Right hindlimb (tissue), 1 donor: ENCODE results near the gene SNX17.
"Not testable (repeated sequence)": the region's sequence is repeated elsewhere in the genome, so short reads cannot be mapped to it uniquely, and the experiment has no call there.

Source experiments
- DNase-seq: peaks from one replicate; pipeline ENCODE4 v3.0.0-alpha.2; 2018

Gene SNX17

DNA sequence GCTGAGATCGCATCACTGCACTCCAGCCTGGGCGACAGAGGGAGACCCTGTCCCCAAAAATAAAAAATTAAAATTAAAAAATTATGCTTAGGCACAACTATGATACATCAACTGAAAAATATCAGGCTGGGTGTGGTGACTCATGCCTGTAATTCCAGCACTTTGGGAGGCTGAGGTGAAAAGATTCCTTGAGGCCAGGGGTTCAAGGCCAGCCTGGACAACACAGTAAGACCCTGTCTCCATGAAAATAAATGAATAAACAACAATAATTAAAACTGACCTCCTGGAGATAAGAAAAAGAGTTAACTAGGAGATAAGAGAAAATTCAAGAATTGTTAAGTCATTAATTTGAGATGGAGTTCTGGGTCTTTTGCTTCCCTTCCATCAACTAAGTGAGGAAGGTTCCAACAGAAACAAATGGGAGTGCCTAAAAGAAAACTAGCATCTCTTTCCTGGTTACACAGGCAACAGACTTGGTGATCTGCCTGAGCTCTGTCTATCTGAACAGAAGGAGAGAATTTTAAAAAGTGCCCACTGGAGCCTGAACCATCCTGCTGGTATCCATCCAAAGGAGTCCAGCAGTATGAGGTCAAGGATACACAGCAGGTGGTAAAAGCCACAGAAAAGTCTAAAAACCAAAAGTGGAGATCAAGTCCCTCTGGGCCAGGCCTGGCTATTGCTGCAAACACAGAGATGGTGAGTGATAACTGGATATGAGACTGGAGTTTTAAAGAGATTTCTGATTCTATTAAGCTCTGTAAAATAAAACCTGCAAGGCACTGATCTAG lies 30.1 kb downstream of the SNX17 start:
- DNase-seq, result no peak

DNA sequence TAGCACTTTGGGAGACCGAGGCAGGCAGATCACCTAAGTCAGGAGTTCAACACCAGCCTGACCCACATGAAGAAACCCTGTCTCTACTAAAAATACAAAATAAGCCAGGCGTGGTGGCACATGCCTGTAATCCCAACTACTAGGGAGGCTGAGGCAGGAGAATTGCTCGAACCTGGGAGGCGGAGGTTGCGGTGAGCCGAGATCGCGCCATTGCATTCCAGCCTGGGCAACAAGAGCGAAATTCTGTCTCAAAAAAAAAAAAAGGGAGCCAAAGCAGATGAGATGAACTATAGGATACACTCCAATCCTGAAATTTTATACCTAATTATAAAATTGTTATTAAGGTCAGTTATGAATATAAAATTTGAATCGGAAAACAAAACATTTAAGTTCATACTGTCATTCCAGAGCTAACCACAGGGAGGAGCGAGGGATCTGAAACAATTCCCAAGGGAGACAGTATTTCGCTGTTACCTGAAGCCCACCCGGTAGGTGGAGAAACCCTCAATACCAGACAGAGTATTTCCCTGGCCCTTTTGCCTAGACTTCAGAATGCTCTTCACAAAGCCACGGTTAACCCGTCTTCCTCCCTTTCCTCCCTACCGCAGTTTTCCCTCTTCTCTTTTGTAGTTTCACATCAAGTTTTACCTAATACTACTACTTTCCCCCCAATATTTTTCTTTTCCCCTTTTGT lies 37.5 kb downstream of the SNX17 start:
- DNase-seq, result peak; percentile 26

DNA sequence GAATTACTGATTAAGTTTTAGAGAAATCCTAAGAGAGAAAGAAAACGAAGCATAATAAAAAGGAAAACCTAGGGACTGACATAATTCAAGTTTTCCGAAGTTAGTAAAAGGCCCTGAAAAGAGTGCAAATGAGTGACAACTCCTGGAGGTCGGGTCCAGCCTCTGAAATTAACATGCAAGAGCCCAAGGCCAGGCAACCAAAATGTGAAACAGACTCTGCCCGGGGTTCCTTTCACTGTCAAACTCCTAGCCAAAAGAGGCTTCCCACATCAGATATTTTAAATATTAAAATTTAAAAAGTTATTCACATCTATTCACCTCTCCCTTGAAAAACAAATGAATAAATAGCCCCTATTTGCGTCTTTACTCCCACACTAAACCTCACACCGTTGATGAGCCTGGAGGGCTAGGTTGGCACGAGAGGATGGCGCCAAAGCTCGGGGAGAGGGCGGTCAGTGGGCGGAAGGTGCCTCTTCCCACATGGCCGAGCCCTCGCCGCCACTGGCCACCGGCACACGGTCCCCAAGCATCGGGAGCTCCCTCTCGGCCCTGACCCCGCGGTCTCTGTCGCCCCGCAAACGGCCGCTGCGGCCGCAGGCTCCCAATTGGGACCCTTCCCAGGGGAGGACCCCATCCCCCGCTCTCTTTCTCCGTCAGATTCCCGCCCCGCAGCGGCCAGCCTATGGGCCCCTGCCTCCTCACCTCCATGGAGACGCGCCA lies 38.3 kb downstream of the SNX17 start:
- DNase-seq, result no peak

DNA sequence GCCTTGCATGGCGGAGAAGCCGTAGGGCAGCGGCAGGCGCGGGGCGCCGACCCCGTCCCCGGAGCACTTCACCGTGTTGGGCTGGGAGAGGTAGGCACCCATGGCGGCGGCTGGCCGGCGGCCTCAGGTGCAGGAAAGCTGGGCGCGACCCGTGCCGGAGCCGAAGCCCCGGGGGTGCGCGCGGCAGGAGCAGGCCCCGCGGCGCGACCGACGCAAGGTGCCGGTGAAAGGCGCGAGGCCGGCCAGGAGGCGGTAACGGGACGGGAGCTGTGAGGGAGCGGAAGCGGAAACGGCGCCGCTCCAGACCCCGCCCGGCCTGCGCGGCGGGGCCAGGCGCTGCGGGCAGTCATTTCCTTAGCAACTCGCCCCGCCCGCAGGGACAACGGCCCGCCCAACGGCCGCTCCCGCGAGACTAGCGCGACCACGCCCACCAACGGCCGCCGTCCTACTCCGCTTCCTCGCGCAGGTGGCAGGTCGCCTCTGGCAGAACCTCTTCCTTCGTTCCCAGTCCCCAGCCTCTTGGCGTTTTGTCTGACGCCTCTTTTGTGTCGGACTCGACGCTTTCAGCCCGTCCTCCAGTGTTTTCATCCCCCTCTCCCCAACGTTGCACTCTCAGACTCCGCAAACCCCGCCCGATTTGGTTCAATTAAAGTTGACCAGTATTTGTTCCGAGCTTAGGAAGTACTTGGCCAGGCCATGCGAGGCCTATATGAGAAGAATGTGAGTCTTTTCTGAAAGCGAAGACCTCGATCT lies 39.1 kb downstream of the SNX17 start, which contains the start of gene PPM1G:
Gene PPM1G (minus strand): TSS at position 271 of the 753 bp plus-strand sequence. CDS start 169 bp downstream, at position 102.
- peak; percentile 96 for DNase-seq

DNA sequence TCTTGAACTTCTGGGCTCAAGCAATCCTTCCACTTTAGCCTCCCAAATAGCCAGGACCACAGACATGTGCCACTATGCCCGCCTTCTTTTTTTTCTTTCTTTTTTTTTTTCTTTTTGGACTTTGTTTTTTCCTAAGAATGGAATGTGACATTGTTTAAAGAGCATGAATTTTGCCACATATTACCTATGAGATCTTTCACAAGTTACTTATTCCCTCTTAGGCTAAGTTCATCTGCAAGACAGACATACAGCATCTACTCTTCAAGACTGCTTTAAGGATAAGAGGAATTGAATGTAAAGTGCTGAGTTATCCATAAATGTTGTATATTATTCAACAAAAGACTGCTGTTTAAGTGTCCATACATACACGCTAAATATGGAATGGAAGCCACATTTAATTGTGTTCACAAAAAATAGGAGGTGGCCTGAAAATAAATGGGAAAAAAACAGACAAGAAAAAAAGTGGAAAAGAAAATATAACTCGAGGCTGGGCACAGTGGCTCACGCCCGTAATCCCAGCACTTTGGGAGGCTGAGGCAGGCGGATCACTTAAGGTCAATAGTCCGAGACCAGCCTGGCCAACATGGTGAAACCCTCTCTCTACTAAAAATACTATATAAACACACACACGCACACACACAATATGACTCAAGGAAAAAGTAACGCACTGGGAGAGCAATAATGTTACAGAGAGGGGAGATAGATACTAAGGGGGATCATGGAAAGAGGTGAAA lies 42.2 kb downstream of the SNX17 start:
- no peak for DNase-seq

DNA sequence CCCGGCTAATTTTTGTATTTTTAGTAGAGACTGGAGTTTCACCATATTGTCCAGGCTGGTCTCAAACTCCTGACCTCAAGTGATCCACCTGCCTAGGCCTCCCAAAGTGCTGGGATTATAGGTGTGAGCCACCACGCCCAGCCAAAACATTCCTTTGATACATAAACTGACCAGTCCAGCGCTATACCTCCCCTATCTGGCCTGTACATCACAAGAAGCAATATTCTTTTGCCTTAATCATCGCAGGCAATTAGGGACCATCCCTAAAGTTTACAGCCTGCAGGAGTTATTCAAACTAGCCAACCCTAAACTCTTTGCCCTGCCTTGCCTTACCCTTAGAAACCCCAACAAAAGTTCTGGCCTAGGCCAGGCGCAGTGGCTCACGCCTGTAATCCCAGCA lies 45.7 kb downstream of the SNX17 start:
- no peak for DNase-seq

DNA sequence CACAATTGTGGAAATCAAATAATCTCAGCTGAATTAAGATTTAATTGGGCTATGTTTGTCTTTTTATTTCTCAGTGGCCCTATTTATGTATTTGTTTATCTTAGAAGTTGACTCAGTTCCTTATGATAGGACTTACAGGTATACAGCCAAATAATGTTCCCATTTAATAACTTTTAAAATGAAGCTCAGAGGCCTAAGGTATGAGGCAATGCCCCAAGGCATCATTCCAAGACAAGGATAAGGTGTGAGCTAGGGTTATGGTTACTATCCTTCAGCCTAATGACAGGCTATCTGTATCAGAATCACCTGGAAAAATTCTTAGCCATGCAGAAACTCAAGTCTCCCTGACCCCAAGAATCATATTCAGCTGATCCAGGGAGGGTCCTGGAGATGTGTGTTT lies 50.6 kb downstream of the SNX17 start:
- DNase-seq, result no peak

DNA sequence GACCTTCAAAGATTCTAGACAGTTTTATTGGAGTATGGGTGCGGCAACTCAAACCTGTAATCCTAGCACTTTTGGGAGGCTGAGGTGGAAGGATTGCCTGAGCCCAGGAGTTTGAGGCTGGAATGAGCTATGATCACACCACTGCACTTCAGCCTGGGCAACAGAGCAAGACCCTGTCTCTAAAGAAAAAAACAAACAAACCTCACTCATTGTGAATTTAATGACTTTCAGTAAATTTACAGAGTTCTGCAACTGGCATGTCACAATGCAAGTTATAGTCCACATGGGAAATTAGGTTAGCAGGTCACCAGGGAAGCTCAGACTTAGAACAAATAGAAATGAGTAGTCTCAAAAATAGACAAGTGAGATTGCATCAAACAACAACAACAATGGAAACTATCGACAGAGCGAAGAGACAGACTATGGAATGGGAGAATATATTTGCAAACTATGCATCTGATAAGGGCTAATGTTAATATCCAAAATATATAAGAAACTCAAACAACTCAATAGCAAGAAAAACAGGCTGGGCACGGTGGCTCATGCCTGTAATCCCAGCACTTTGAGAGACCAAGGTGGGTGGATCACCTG lies 51.3 kb downstream of the SNX17 start:
- no peak for DNase-seq

DNA sequence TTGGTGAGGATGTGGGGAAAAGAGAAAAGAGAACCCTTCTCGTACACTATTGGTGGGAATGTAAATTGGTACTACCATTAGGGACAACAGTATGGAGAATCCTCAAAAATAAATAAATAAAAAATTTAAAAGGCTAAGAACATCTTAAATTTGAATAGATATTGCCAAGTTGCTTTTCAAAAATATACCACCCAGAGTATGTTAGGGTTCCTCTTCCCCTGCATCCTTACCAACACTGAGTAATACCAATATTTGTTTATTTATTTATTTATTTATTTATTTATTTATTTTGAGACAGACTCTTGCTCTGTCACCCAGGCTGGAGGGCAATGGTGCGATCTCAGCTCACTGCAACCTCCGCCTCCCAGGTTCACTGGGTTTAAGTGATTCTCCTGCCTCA lies 52.5 kb downstream of the SNX17 start:
- DNase-seq, result no peak

DNA sequence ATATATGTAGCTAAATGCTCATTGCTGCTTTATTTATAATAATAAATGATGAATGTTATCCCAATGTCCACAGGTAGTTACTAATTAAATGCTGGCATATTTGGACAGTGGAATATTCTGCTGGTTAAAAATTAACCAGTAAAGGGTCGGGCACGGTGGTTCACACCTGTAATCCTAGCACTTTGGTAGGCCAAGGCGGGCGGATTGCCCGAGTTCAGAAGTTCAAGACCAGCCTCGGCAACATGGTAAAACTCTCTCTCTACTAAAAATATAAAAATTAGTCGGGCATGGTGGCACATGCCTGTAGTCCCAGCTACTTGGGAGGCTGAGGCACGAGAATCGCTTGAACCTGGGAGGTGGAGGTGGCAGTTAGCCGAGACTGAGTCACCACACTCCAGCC lies 54.6 kb downstream of the SNX17 start:
- DNase-seq, result not testable (repeated sequence)
